Measurements from ENCODE around the gene NR2F6.

The NR2F6 gene

DNA sequence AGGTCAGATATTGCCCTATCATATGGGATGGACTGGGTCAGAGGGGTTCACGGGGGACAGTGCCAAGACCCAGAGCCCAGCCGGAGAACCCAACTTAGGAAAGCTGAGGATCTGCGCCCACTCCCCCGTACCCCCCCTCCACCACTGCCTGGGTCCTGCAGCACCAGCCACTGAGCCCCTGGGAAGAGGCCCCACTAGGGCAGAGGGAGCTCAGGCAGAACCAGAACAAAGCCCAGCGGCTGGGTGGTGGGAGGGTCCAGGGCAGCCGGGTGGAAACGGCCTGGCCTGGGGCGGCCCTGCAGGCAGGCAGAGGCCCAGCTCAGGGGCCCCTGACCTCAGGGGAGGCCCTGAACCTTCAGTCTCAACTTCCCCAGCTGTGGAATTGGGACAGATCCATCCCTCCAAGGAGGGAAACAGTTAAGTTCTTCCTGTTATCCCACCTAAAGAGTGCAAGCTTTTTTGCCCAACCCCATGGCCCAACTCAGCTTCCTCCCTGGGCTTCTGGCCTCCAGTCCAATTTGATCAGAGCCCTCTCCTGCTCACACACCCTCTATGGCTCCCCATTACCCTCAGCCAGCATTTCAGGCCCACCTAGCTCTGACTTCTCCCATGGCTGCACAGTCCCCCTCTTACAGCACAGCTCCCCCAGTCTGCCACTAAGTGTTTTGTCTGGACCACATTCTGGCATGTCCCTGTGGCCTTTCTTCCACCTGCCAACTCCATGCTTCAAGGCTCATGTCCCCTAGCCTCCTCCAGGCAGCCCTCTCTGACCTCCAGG lies 3.1 kb downstream of the NR2F6 start:
- CTCF ChIA-PET, result interaction anchor here (1.2 kb wide), 1 partner anchor 38 kb away, joined by 4 read pairs; no protein-coding TSS in a partner anchor
- DNase-seq (ENCODE audit: extremely low spot score), result no peak
- TF ChIP-seq NFRKB (IDR thresholded peaks at IDR 0.05) (no peak), FOXK2 (IDR thresholded peaks at IDR 0.05) (no peak), L3MBTL2 (conservative IDR thresholded peaks at IDR 0.05) (no peak), BHLHE40 (IDR thresholded peaks at IDR 0.05; ENCODE audit: borderline replicate concordance) (no peak), TARDBP (IDR thresholded peaks at IDR 0.05) (no peak), FOXM1 (IDR thresholded peaks at IDR 0.05; ENCODE audit: borderline replicate concordance) (no peak), ZNF384 (IDR thresholded peaks at IDR 0.05) (no peak)
- POLR2A ChIA-PET, result interaction anchor here (0.7 to 1.3 kb wide), 3 partner anchors 14 to 27 kb away, joined by 4 to 6 read pairs (median 4); partner anchors contain the start of genes OCEL1 and USE1

DNA sequence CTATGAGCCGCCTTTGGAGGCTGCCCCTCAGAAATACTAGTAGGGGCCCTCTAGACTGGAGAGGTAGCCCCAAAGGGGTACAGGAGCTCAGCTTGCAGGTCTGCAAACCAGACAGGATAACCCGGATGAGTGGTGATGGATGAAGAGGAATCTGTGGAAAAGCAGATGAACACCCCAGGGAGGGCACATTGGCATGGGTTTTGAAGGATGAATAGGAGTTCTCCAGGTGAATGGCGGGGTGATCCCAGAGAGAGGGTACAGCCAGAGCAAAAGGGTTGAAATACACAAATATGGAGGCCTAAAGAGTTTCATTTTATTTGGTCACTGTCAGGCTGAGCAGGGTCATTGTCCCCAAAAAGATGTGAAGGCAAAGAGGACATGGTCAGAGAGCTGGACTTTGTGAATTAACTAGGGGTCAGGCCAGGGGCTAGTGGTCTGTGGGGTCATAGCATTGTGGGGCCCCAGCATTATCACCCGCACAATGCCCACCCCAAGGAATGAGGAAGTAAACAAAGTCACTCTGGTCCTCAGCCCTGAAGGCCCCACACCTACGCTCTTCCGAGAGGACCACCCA lies 4.8 kb downstream of the NR2F6 start:
- ChIA-PET CTCF (interaction anchor here (1.0 kb wide), 1 partner anchor 20 kb away, joined by 5 read pairs; no protein-coding TSS in a partner anchor), POLR2A (interaction anchor here (1.2 kb wide), 1 partner anchor 14 kb away, joined by 5 read pairs; no protein-coding TSS in a partner anchor)
- no peak for TF ChIP-seq FOXK2 (IDR thresholded peaks at IDR 0.05)
- no peak for TF ChIP-seq TARDBP (IDR thresholded peaks at IDR 0.05)
- TF ChIP-seq CTBP1 (IDR thresholded peaks at IDR 0.05; ENCODE audit: borderline replicate concordance), result no peak
- TF ChIP-seq FOXA1 (IDR thresholded peaks at IDR 0.05), result no peak
- TF ChIP-seq BHLHE40 (IDR thresholded peaks at IDR 0.05; ENCODE audit: borderline replicate concordance), result no peak
- TF ChIP-seq LEF1 (IDR thresholded peaks at IDR 0.05; ENCODE audit: borderline replicate concordance), result no peak
- no peak for TF ChIP-seq ELF4 (IDR thresholded peaks at IDR 0.05)
- no peak for TF ChIP-seq SUZ12 (IDR thresholded peaks at IDR 0.05)
- no peak for TF ChIP-seq NFRKB (IDR thresholded peaks at IDR 0.05)
- DNase-seq (ENCODE audit: extremely low spot score), result no peak

DNA sequence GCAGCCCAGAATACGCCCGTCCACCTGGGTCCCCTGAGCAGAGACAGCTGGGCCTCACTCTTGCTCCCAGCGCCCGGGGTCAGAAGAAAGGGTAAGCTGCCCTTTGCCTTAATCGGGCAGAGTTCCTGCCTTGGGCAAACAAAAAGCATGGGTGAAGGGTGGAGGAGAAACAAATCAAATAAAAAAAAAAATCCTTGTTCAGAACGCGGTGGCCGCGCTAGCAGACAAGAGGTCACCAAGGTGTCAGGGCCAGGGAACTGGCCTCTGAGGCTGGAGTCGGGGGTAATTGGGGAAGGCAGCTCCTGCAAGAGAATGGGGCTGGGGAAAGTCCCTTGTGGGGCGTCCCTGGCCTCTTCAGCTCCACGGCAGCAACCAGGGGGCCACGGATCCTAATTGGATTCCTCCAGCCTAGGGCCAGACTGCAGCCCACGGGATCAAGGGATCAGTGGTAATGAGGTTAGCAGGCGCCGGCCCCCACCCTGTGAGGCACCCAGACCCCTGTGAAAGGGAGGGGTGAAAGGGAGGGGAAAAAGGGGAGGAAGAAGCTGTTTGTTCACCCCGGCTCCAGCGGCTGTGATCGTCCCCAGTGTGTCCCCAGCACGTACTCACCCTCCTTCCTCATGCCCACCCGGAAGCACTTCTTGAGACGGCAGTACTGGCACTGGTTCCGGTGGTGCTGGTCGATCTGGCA lies 5.5 kb downstream of the NR2F6 start:
- ChIA-PET POLR2A (no interaction called here), CTCF (no interaction called here)
- no peak for DNase-seq (ENCODE audit: extremely low spot score)
- TF ChIP-seq SP1 (IDR thresholded peaks at IDR 0.05), result no peak
- TF ChIP-seq ZNF384 (IDR thresholded peaks at IDR 0.05), result no peak
- no peak for TF ChIP-seq HDGF (IDR thresholded peaks at IDR 0.05; ENCODE audit: borderline replicate concordance)

DNA sequence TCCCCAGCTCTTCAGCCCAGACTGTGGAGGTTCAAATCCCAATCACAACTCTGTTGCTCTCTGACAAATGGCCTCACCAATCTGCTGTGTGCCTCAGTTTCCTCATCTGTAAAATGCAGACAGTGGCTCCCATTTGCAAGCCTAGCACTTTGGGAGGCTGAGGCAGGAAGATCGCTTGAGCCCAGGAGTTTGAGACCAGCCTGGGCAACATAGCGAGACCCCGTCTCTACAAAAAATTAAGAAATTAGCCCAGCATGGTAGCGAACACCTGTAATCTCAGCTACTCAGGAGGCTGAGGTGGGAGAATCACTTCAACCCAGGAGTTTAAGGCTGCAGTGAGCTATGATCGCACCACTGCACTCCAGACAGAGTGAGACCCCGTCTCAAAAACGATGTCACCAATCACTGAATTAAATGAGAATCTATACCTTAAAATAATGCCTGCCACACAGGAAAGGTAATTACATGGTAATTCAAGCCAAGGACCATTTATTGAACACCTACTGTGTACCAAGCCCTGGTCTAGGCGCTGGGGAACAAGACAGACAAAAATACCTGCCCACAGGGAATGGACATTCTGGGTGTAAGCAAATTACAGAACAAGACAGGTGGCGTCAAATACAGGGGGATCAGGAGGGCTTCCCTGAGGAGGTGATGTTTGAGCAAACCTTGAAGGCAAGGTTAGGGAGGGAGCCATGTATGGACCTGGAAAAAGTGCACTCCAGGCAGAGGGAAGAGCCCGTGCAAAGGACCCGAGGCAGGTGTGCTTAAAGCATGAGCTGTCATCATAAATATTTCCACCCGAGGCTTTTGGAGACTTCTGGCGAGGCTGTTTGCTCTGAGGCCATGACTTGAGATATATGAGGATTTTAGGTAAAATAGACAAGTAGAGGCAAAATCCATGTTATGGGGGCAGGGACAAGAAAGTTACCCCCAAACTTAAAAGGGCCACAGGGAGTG lies 7.7 kb downstream of the NR2F6 start:
- no peak for DNase-seq (ENCODE audit: extremely low spot score)
- ChIA-PET POLR2A (interaction anchor here (0.7 to 3.8 kb wide), 3 partner anchors 11 to 23 kb away, joined by 3 to 44 read pairs (median 7); partner anchors contain the start of genes OCEL1 and USE1), CTCF (interaction anchor here (0.8 kb wide), 1 partner anchor 149 kb away, joined by 3 read pairs; no protein-coding TSS in a partner anchor)
- TF ChIP-seq CTBP1 (IDR thresholded peaks at IDR 0.05; ENCODE audit: borderline replicate concordance) (no peak), L3MBTL2 (conservative IDR thresholded peaks at IDR 0.05) (no peak), HDGF (IDR thresholded peaks at IDR 0.05; ENCODE audit: borderline replicate concordance) (no peak), LEF1 (IDR thresholded peaks at IDR 0.05; ENCODE audit: borderline replicate concordance) (no peak), FOXA1 (IDR thresholded peaks at IDR 0.05) (no peak), NFRKB (IDR thresholded peaks at IDR 0.05) (no peak), ZNF384 (IDR thresholded peaks at IDR 0.05) (no peak), SP1 (IDR thresholded peaks at IDR 0.05) (no peak), FOXK2 (IDR thresholded peaks at IDR 0.05) (no peak), SUZ12 (IDR thresholded peaks at IDR 0.05) (no peak), ARNT (IDR thresholded peaks at IDR 0.05) (no peak), ELF4 (IDR thresholded peaks at IDR 0.05) (no peak), BHLHE40 (IDR thresholded peaks at IDR 0.05; ENCODE audit: borderline replicate concordance) (no peak), FOXM1 (IDR thresholded peaks at IDR 0.05; ENCODE audit: borderline replicate concordance) (no peak)
- TF ChIP-seq, protein P1, sequence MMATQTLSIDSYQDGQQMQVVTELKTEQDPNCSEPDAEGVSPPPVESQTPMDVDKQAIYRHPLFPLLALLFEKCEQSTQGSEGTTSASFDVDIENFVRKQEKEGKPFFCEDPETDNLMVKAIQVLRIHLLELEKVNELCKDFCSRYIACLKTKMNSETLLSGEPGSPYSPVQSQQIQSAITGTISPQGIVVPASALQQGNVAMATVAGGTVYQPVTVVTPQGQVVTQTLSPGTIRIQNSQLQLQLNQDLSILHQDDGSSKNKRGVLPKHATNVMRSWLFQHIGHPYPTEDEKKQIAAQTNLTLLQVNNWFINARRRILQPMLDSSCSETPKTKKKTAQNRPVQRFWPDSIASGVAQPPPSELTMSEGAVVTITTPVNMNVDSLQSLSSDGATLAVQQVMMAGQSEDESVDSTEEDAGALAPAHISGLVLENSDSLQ (IDR thresholded peaks at IDR 0.05), result no peak

DNA sequence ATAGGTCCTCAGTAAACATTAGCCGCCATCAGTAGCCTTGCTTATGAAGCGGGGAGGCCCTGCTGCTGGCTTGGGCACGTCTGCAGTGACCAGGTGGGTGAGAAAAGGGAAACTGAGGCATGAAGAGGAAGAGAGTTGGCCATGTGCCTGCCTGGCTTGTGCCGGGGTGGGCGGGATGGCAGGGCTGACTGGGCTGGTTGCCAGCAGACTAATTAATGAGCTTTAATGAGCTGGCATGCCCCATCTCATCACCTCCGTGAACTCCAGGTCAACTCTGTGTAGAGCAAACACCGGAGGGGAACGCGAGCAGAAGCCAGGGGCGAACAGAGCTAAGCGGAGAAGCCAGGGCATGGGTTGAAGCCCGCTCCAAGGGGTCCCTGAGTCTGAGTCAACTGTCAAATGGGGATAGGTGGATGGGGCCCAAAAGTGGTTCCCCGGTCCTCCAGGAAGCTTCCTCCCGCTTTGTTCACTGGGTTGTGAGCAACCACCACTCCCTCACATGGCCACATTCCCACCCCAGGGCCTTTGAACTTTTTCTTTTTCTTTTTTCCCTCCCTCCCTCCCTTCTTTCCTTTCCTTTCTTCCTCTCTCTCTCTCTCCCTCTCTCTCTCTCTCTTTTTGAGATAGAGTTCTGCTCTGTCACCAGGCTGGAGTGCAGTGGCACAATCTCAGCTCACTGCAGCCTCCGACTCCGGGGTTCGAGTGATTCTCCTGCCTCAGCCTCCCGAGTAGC lies 8.7 kb downstream of the NR2F6 start:
- DNase-seq (ENCODE audit: extremely low spot score), result no peak
- ChIA-PET CTCF (interaction anchor here (0.8 kb wide), 1 partner anchor 148 kb away, joined by 3 read pairs; no protein-coding TSS in a partner anchor), POLR2A (interaction anchor here (1.5 to 3.8 kb wide), 2 partner anchors 11 to 22 kb away, joined by 7 to 44 read pairs; partner anchors contain the start of genes OCEL1 and USE1)
- no peak for TF ChIP-seq CTBP1 (IDR thresholded peaks at IDR 0.05; ENCODE audit: borderline replicate concordance)
- TF ChIP-seq ZNF384 (IDR thresholded peaks at IDR 0.05), result no peak
- no peak for TF ChIP-seq LEF1 (IDR thresholded peaks at IDR 0.05; ENCODE audit: borderline replicate concordance)
- TF ChIP-seq L3MBTL2 (conservative IDR thresholded peaks at IDR 0.05), result no peak
- no peak for TF ChIP-seq FOXK2 (IDR thresholded peaks at IDR 0.05)
- TF ChIP-seq SUZ12 (IDR thresholded peaks at IDR 0.05), result no peak
- TF ChIP-seq ARNT (IDR thresholded peaks at IDR 0.05), result no peak
- no peak for TF ChIP-seq FOXM1 (IDR thresholded peaks at IDR 0.05; ENCODE audit: borderline replicate concordance)
- no peak for TF ChIP-seq TARDBP (IDR thresholded peaks at IDR 0.05)
- TF ChIP-seq NFRKB (IDR thresholded peaks at IDR 0.05), result no peak
- TF ChIP-seq ELF4 (IDR thresholded peaks at IDR 0.05), result no peak
- TF ChIP-seq BHLHE40 (IDR thresholded peaks at IDR 0.05; ENCODE audit: borderline replicate concordance), result no peak
- TF ChIP-seq, protein P1 (IDR thresholded peaks at IDR 0.05), result no peak
- TF ChIP-seq SP1 (IDR thresholded peaks at IDR 0.05), result no peak
- no peak for TF ChIP-seq FOXA1 (IDR thresholded peaks at IDR 0.05)

Data from HEK293T (cell line).